Aorta (tissue), 5 donors: ENCODE results near the gene PMM2. TPM values are rescaled to one million over a fixed set of nuclear protein-coding genes. Genes with fewer than 3 reads are reported as not detected.

Source experiments
- ATAC-seq: fragments of 200-7000 bp; cut with Tn5 transposase; one replicate; pipeline ENCODE4 v1.9.1; 2022; ENCODE audit warnings: moderate library complexity; ENCODE audit not compliant: low FRiP score
- DNase-seq, 2 donors: peaks; one replicate each; pipeline ENCODE4 v3.0.0-alpha.2; 2020
- H3K27ac ChIP-seq, 2 donors: one replicate each; pipeline ENCODE4 v1.5.1; 2013; ENCODE audit warnings: low read length in 2 of 2, mild to moderate bottlenecking in 2 of 2, moderate library complexity in 2 of 2, control low read depth in 1 of 2, inconsistent platforms in 1 of 2, low read depth in 1 of 2
- H3K27me3 ChIP-seq, 2 donors: one replicate each; pipeline ENCODE4 v1.6.1; 2013; ENCODE audit warnings: control low read depth in 1 of 2, low read length in 1 of 2, mild to moderate bottlenecking in 1 of 2, moderate library complexity in 1 of 2; ENCODE audit not compliant: insufficient read depth in 2 of 2, control insufficient read depth in 1 of 2
- H3K36me3 ChIP-seq, 2 donors: one replicate each; pipeline ENCODE4 v1.6.1; 2013; ENCODE audit warnings: control low read depth in 1 of 2, low read length in 1 of 2, mild to moderate bottlenecking in 1 of 2; ENCODE audit not compliant: insufficient read depth in 2 of 2, control insufficient read depth in 1 of 2
- H3K4me1 ChIP-seq, 2 donors: one replicate each; pipeline ENCODE4 v1.6.1; 2013; ENCODE audit warnings: low read length in 2 of 2, control low read depth in 1 of 2, mild to moderate bottlenecking in 1 of 2, moderate library complexity in 1 of 2; ENCODE audit not compliant: insufficient read depth in 2 of 2, control insufficient read depth in 1 of 2
- H3K4me3 ChIP-seq, 2 donors: one replicate each; pipeline ENCODE4 v1.5.1; 2013; ENCODE audit warnings: low read length in 2 of 2, control low read depth in 1 of 2, mild to moderate bottlenecking in 1 of 2
- H3K9me3 ChIP-seq: one replicate; pipeline ENCODE4 v1.6.1; 2013; ENCODE audit warnings: mild to moderate bottlenecking, low read length; ENCODE audit not compliant: control insufficient read depth
- WGBS, 2 donors: extraction: QIAGEN DNeasy Blood & Tissue Kit; methylation state at CpG; one replicate each; pipeline ENCODE4 v1.1.7; 2013; 5-methylcytosine and 5-hydroxymethylcytosine counted together
- intact Hi-C, 2 donors: fragments of 100-400 bp; cut with DNase I; formaldehyde crosslinking; loops; one replicate each; pipeline versions ENCODE4 v1.14.2 to v1.15.0; 2022
- polyA plus RNA-seq, 2 donors: library from polyadenylated mRNA; stranded (reverse); fragments of 200-250 nt; gene quantifications; one replicate each; pipeline ENCODE4 v1.2.3, GENCODE V29; 2013
- total RNA-seq, 2 donors: library from RNA; stranded (reverse); fragmentation: NEBNext Ultra II Directional; extraction: Animal tissue kit (Norgen Biotek cat#: 25700); gene quantifications; one replicate each; pipeline ENCODE4 v1.2.1, GENCODE V29; 2021
- donor health status: healthy with polysubstance abuse.
- donor health status: Bipolar disorder and iron deficiency.
- donor health status: DM: no; HTN: no; CAD: no.
- donor health status: DM: no; HTN: no; CAD: no.
- donor health status: DM: yes; HTN: yes; CAD: no.

The PMM2 gene
- total and polyA plus RNA-seq, 4 donors: 7.8 to 48.4 (median 31.7) TPM

- no peak for ATAC-seq
- 80 to 81% methylated on average over 8 of the region's 8 CpGs for WGBS, 2 donors
- no peaks in the 10 kb centered on the region for H3K4me1 ChIP-seq
- intact Hi-C loops: no loop called here
- H3K9me3 ChIP-seq: no peaks in the 10 kb centered on the region
- H3K27ac ChIP-seq: no peak overlapping the region
- no peaks in the 10 kb centered on the region for H3K27me3 ChIP-seq
- peaks cover 0 to 3% of the 10 kb centered on the region in 2 donors for H3K36me3 ChIP-seq
- DNase-seq: peak in 1 of 2 donors; percentile 72
- no peak overlapping the region for H3K4me3 ChIP-seq
Observed at GRCh38 chr16:8848939-8849391, 51.3 kb downstream of the PMM2 start.

- intact Hi-C loops: no loop called here
- Histone ChIP-seq H3K27me3 (no peaks in the 10 kb centered on the region), H3K27ac (no peak overlapping the region), H3K4me1 (no peaks in the 10 kb centered on the region), H3K4me3 (no peak overlapping the region), H3K36me3 (peaks cover 0 to 3% of the 10 kb centered on the region in 2 donors), H3K9me3 (no peaks in the 10 kb centered on the region)
- WGBS, 2 donors: 83 to 84% methylated on average over 19 of the region's 19 CpGs
- no peak for ATAC-seq
- DNase-seq: peak in 1 of 2 donors; percentile 62
Observed at GRCh38 chr16:8849411-8850011, 51.9 kb downstream of the PMM2 start.

GRCh38 chr16:8850279-8850885 lies 52.7 kb downstream of the PMM2 start:
- H3K27ac ChIP-seq: peak overlapping the region in 1 of 2 donors; percentile 23

GRCh38 chr16:8851761-8852403 lies 54.2 kb downstream of the PMM2 start:
- Histone ChIP-seq H3K9me3 (no peaks in the 10 kb centered on the region), H3K4me3 (no peak overlapping the region), H3K27ac (no peak overlapping the region), H3K36me3 (peaks cover 0 to 3% of the 10 kb centered on the region in 2 donors), H3K4me1 (no peaks in the 10 kb centered on the region), H3K27me3 (no peaks in the 10 kb centered on the region)
- DNase-seq (peak in 1 of 2 donors; percentile 68), ATAC-seq (no peak)
- 84 to 86% methylated on average over 8 of the region's 8 CpGs for WGBS, 2 donors
- intact Hi-C loops: no loop called here

More at GRCh38 chr16:8850279-8850885, 52.7 kb downstream of the PMM2 start:
- WGBS, 2 donors: 35 to 39% methylated on average over 11 of the region's 11 CpGs
- H3K9me3 ChIP-seq: no peaks in the 10 kb centered on the region
- DNase-seq: peak; percentile 76 to 83
- H3K4me1 ChIP-seq: no peaks in the 10 kb centered on the region
- ATAC-seq: peak; percentile 66
- H3K36me3 ChIP-seq: peaks cover 0 to 3% of the 10 kb centered on the region in 2 donors
- intact Hi-C loops: no loop called here
- no peaks in the 10 kb centered on the region for H3K27me3 ChIP-seq
- no peak overlapping the region for H3K4me3 ChIP-seq

- WGBS, 2 donors: 67 to 80% methylated on average over 8 of the region's 8 CpGs
- Histone ChIP-seq H3K9me3 (no peaks in the 10 kb centered on the region), H3K27ac (no peak overlapping the region), H3K4me1 (no peaks in the 10 kb centered on the region), H3K27me3 (no peaks in the 10 kb centered on the region), H3K36me3 (peaks cover 0 to 4% of the 10 kb centered on the region in 2 donors), H3K4me3 (no peak overlapping the region)
- DNase-seq: peak in 1 of 2 donors; percentile 64
- no peak for ATAC-seq
- intact Hi-C loops: no loop called here
Observed at GRCh38 chr16:8852534-8852933, 54.9 kb downstream of the PMM2 start.

GRCh38 chr16:8853150-8853549 lies 55.5 kb downstream of the PMM2 start:
- H3K27ac ChIP-seq: no peak overlapping the region

GRCh38 chr16:8853611-8854010 lies 56.0 kb downstream of the PMM2 start:
- Histone ChIP-seq H3K27me3 (no peaks in the 10 kb centered on the region), H3K27ac (no peak overlapping the region), H3K4me1 (no peaks in the 10 kb centered on the region), H3K4me3 (no peak overlapping the region), H3K9me3 (no peaks in the 10 kb centered on the region), H3K36me3 (peaks cover 0 to 9% of the 10 kb centered on the region in 2 donors)
- WGBS, 2 donors: 89% methylated on average over 7 of the region's 7 CpGs
- no peak for ATAC-seq
- DNase-seq: peak in 1 of 2 donors; percentile 36
- intact Hi-C loops: no loop called here

More at GRCh38 chr16:8853150-8853549, 55.5 kb downstream of the PMM2 start:
- intact Hi-C loops: no loop called here
- Histone ChIP-seq H3K4me1 (no peaks in the 10 kb centered on the region), H3K36me3 (peaks cover 0 to 7% of the 10 kb centered on the region in 2 donors), H3K27me3 (no peaks in the 10 kb centered on the region), H3K9me3 (no peaks in the 10 kb centered on the region), H3K4me3 (no peak overlapping the region)
- 89% methylated on average over 7 of the region's 7 CpGs for WGBS, 2 donors
- peak in 1 of 2 donors; percentile 55 for DNase-seq
- ATAC-seq: no peak

DNA sequence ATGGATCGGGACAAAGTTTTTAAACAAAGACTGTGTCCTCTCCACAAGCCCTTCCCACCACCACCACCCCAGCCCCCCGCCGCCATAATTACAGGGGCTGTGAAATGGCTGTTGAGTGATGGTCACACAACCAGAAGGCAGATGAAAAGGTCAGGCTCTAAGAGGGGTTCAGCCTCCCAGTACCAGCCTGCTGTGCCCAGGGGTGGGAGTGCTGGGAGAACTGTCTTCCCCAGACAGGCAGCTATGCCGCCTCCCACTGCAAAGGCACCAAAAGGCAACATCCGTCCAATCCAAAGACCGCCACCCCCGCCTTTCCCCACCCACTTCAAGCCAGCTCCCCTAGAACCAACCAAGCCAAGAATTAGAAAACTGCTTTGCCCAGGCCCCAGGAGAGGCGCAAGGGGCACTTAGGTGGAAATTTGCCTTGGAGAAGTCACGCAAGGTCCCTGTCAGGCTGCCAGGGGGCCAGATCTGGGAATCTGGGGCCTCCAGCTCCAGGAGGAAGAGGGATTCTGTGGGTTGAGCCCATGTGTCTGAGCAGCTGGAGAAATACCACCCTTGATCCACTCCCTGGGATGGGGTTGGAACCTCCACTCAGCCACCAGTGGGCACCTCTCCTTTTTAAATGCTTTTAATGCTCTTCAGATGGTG lies 56.8 kb downstream of the PMM2 start:
- H3K4me3 ChIP-seq: no peak overlapping the region
- peaks cover 0 to 8% of the 10 kb centered on the region in 2 donors for H3K36me3 ChIP-seq
- no peak for ATAC-seq
- no peaks in the 10 kb centered on the region for H3K27me3 ChIP-seq
- intact Hi-C loops: no loop called here
- H3K27ac ChIP-seq: no peak overlapping the region
- 82 to 85% methylated on average over 9 of the region's 9 CpGs for WGBS, 2 donors
- H3K9me3 ChIP-seq: no peaks in the 10 kb centered on the region
- no peaks in the 10 kb centered on the region for H3K4me1 ChIP-seq
- peak in 1 of 2 donors; percentile 28 for DNase-seq
